Right lobe of liver (tissue), 4 donors: ENCODE data around the gene MANSC4.

Experiments
- POLR2A ChIP-seq: fragments of 450-650 bp; IDR thresholded peaks from one replicate; pipeline ENCODE4 v1.6.1; 2017; ENCODE audit warnings: antibody characterized with exemption, mild to moderate bottlenecking
- TF ChIP-seq, protein P1 (sequence below), 4 donors: fragments of 200-600 bp in 3 of 4; fragments of 450-650 bp in 1 of 4; IDR thresholded peaks; one replicate each; pipeline versions ENCODE4 v1.5.1 to v1.8.0; 2016 to 2022; ENCODE audit warnings: antibody characterized with exemption in 4 of 4, mild to moderate bottlenecking in 2 of 4
- donor health status: DM: no; HTN: no; CAD: no.
- donor health status: DM: no; HTN: no; CAD: no.
- donor health status: DM: no; HTN: yes; CAD: no.

DNA sequence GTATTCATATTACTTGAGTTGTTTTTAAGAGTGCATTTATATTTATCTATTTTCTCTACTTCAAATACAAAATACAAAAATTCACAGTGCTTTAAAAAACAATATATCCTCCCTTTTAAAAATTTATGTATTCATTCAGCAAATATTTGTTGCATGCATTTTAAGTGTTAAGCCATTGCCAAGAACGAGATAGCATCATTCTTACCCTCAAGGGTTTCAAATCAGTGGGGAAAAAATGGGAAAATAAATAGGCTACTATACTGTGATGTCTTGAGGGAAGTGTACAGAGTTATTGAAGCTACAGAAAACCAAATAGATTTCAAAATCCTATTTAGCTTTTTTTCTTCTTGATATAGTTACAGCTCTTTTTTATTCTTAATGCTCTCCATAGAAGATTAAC, 46.2 kb downstream of the MANSC4 start:
- TF ChIP-seq, protein P1, sequence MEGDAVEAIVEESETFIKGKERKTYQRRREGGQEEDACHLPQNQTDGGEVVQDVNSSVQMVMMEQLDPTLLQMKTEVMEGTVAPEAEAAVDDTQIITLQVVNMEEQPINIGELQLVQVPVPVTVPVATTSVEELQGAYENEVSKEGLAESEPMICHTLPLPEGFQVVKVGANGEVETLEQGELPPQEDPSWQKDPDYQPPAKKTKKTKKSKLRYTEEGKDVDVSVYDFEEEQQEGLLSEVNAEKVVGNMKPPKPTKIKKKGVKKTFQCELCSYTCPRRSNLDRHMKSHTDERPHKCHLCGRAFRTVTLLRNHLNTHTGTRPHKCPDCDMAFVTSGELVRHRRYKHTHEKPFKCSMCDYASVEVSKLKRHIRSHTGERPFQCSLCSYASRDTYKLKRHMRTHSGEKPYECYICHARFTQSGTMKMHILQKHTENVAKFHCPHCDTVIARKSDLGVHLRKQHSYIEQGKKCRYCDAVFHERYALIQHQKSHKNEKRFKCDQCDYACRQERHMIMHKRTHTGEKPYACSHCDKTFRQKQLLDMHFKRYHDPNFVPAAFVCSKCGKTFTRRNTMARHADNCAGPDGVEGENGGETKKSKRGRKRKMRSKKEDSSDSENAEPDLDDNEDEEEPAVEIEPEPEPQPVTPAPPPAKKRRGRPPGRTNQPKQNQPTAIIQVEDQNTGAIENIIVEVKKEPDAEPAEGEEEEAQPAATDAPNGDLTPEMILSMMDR (IDR thresholded peaks at IDR 0.05) = no peak
- TF ChIP-seq POLR2A = no peak
